T-helper 2 cell (primary cell): ENCODE data around the gene RGS4.
A peak's percentile ranks its signal among the peaks of the same experiment; 100 is the strongest.
"Not testable (repeated sequence)": the region's sequence is repeated elsewhere in the genome, so short reads cannot be mapped to it uniquely, and the experiment has no call there.

Source experiments
- DNase-seq, 5 experiments: peaks; one replicate each; pipeline versions ENCODE4 v3.0.0 to v3.0.0-alpha.2; 2012 to 2022

The RGS4 gene

DNA sequence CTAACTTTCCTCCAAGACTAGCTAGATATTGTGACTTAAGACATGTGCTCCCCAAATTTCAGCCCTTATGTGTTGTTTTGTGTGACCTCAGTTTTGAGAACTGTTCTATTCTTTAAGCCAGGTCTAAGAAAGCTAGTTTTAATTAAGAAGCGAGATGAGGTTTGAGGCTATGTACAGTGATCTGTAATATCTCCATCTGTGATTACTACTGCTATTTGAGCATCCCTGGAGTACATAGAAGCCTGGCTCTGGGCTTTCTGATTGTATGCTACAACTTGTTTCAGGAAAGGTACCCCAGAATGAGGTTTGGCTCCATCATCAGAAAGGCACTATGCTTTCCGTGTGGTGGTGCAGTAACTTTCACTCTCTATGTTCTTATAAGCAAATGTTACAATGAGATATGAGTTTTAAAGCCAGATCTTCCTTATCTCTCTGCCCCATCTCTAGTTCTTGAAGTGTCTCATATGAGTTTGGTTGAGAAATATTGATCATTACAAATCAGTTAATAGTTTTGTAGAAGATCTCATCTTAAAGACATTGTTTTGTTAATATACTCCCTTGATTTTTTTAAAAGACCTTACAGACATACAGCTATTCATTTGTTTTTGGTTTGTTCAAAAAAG, 605 bp downstream of the RGS4 start:
- DNase-seq, result no peak

DNA sequence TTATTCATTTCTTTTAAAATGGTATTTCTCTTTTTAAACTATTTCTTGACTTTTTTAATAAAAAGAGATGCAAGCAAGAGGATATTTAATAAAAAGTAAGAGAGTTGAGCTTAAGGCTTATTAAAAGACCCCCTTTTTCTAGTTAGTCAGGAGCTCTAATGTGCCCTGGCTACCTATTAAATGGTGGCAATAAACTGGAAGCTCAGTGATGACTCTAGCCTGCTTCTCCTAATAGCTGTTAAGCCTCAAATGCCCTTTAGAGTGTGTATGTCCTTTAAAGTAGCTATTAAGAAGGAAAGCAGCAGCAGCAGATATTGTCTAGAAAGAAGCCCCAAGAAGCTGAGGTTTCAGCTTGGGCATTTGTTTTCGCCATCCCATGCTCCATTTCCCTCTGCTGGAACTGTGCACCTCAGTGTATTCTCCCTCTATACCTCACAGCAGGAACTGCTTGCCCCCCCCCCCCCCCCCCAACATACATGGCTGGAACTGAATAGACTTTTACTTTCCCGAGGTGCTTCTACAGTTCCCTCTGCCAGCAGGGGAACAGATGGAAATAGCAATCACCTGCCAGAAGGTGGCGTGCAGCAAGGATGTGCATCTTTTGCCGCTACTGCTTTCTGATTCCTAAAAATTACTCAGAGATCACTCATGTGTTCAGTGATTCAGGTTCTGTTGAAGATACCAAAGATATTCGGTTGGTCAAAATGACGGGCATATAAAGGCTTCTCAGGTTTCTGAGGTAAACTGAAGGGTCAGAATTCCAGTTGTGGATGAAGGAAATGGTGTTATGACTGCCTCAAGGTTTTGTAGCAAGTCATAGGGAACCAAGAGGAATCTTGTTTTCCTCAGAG, 2.5 kb downstream of the RGS4 start:
- DNase-seq, result peak in 3 of 5 experiments; percentile 9 to 51 (median 14)

DNA sequence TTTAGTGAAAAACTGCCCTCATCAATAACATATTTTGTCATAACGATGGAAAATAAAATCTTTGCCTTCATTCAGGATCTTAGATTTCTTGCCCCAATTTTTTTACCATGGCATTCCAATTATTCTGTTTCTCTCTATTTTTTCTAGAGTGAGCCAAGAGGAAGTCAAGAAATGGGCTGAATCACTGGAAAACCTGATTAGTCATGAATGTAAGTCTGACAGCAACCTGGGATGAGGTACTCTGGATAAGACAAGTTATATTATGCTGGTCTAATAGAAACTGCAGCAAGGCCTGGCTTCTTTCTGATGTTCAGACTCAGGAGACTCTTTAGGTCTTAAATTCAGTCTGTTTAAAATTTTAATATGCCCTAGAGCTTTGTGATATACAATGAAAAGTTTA, 3.5 kb downstream of the RGS4 start:
- no peak for DNase-seq

GRCh38 chr1:163074004-163074403, 4.8 kb downstream of the RGS4 start:
- no peak for DNase-seq

DNA sequence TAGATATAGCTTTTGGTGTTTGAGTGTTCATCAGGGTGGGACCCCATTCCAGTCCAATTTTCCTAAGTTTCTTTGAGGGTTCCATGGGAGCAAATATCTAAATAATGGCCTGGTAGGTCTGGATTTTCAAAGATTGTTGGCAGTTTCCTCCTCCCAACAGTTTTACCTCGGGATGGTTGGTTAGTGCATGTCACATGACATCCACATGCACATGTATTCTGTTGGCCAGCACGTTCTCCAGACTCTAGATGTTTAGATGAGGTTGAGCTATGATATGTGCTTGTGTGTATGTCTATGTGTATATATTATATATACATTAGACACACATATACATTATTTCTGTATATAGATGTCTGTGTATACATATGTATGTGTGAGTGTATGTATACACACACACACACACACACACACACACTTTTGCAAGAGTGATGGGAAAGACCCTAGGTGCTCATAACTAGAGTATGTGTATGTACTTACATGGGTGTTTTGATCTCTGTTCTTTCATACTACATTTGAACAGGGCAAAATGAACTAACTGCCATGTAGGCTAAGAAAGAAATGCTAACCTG, 5.6 kb downstream of the RGS4 start:
- DNase-seq, result no peak

DNA sequence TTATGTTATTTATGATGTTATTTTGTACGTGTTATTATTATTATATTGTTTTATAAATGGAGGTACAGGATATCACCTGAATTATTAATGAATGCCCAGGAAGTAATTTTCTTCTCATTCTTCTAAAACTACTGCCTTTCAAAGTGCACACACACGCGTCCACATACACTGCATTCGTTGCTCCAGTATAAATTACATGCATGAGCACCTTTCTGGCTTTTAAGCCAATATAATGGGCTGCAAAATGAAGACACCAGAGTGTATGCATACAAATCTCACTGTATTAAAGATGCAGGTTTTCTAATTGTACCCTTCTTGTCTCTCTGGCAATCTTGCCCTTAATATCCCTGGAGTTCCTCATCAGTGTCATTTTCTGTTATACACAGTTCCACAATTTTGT, 6.9 kb downstream of the RGS4 start:
- DNase-seq, result no peak

- DNase-seq, result no peak
These were observed 7.3 kb downstream of the RGS4 start for GRCh38 chr1:163076446-163076845.

DNA sequence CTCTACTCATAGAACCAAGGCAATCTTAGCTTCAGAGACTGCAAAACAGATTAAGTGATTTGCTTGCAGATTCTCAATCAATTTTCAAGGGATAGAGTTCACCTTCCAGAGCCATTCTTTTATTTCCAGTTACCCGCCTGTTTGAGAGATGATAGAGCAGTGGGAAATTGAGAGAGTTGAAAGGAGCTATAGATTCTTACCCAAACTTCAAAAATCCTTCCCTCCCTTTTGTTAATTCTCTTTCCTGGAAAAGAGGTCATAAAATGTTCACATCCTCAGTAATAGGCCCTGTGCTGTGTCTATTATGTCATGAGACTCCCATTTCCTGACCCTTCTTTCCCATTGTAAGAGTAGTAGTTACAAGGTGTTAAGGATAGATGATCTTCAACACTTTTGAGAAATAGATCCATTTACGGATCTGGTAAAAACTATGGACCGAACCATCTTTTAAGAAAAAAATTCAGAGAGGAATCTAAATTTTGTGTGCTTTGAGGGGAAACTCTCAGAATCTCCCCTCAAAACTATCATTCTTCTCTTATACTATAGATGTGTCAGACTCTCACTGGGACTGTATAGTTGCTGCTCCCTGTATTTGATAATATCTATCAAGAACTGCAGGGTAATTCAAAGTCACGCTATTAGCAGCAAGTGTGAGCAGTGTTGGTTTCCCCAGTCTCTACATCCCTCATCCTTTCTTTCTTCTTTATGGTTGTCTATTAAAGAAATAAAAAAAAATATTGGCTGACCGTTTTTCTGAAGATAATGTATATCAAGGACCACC, 8.0 kb downstream of the RGS4 start:
- no peak for DNase-seq

DNA sequence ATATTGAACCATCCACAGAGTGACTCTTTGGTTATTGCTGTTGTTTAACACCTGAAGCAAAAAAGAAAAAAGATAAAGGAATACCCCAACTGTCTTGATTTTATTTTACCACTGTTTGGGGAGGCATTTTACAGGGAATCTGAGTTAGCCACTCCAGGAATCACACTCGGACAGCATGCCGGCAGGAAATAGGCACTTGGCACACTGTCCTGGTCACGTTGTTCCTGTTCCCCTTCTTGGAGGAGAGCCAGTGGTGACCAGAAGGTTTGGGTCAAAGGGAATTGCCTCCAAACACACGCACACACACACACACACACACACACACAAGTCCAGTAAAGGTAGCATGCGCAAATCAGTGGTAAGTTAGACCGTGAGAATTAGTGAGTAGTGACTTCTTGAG, 13.8 kb downstream of the RGS4 start:
- DNase-seq, result no peak

- DNase-seq, result no peak
These were observed 14.5 kb downstream of the RGS4 start for GRCh38 chr1:163083690-163084089.

DNA sequence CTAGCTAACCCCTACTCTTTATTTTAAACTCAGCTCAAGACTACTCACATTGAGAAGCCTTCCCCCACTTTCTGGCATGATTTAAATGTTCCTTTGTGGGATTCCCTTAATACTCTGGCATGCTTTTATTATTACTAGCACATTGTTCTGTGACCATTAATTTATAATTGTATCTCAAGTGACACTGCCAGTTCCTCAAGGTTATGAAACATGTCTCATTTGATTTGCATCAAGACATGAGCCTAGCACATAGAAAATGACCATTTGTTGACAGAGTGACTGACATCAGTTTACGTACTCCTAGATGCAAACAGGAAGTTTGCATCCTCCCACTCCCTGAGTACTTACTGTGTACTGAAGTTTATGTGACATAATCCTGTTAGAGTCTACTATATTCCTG, 15.2 kb downstream of the RGS4 start:
- no peak for DNase-seq

DNA sequence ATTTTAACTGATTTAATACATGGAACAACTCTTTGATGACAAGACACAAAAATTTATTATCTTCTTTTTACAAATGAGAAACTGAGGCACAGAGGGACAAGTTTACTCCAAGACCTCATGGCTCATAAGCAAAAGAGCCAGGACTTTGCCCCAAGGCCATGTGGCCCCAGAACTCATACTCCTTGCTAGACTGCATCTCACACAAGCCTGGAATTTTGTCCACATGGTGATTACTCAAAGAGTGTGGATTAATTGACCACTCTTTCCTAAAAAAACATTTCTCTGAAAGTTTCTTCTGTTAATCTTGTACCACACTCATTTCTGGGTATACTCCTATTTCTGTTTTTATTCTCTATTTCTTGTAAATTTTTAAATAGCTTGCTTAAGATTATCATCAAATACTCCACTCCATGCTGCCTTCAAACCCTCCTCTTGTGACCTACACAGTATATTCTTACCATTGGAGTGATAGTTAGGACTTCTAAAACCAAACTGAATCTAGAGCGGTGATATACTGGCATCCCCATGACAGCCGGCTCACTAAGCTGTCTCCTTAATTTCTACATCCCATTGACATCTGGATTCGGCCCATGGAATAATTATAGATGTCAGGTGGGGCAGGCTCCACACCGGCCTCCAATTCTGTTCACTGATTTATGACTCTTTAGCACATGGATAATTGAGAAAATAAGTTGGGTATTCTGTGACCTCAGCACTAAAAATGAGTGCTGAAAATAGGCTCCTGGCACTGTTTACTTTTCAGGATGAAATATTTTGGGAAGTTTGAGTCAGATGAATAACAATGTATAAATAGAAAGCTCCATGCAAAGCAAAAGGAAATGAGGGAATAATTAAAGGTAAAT, 16.1 kb downstream of the RGS4 start:
- DNase-seq, result no peak

- DNase-seq, result no peak
These were observed 16.7 kb downstream of the RGS4 start for GRCh38 chr1:163085904-163086268.

GRCh38 chr1:163089117-163089516, 20.0 kb downstream of the RGS4 start:
- DNase-seq, result not testable (repeated sequence)

DNA sequence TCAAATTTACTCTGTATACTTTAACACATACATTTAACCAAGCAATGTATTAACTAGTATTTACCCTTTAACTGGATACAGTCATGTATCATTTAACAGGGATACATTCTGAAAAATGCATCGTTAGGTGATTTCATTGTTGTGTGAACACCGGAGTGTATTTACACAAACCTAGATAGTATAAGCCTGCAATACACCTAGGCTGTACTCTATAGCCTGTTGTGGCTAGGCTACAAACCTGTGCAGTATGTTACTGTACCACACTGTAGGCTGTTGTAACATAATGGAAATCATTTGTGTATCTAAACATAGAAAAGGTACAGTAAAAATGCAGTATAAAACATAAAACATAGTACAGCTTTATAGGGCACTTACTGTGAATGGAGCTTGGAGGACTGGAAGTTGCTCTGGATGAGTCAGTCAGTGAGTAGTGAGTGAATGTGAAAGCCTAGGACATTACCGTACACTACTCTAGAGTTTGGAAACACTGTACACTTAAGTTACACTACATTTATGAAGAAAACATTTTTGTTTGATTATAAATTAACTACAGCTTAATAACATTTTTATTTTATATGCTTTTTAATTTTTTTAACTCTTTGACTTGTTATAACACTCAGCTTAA, 21.3 kb downstream of the RGS4 start:
- no peak for DNase-seq

DNA sequence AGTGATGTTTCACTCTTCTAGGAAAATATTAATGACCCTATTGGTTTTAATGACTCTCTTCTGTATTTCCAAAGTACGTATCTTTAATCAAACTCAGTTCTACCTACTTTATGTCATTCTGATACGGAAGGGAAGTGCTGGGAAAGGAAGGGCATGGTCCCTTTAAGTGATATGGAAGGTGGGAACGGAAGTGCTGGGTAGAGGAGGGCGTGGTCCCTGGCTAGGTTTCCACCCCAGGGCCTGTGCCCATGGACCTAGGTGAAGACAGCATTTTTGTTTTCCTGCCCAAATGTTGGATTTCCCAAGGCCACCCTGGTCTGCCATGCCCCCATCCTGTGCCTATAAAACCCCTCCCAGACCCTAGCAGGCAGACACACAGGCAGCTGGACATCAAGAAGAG, 24.0 kb downstream of the RGS4 start:
- no peak for DNase-seq

DNA sequence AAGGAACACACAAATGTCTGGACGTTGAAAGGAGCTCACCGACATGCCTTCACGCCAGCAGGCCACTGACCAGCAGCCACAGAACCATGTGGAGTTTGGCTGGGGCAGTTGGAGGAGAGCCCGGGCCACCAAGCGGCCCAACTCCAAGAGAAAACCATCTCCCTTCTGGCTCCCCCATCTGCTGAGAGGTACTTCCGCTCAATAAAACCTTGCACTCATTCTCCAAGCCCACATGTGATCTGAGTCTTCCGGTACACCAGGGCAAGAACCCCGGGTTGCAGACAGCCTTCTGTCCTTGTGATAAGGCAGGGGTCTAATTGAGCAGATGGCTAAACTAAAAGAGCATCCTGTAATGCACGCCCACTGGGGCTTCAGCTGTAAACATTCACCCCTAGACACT, 24.4 kb downstream of the RGS4 start:
- DNase-seq, result no peak

DNA sequence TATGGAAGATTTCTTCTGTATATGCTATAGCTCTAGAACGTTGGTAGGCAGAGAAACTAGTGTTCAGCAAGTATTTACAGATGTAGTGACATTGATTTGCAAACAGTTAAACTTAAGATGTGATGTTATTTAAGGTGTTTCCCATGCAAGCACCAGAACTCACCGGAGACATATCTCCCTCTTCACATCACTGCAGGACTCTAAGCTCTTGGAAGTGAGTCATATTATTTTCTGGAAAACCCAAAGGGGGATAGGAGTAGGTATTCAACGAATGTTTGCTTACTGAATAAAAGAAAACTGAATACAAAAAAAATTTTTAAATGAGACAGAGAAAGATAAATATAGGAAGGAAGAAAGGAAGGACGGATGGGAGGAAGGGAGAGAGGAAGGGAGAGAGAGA, 25.0 kb downstream of the RGS4 start:
- DNase-seq, result no peak

- DNase-seq, result no peak
These were observed 25.4 kb downstream of the RGS4 start for GRCh38 chr1:163094589-163094988.

DNA sequence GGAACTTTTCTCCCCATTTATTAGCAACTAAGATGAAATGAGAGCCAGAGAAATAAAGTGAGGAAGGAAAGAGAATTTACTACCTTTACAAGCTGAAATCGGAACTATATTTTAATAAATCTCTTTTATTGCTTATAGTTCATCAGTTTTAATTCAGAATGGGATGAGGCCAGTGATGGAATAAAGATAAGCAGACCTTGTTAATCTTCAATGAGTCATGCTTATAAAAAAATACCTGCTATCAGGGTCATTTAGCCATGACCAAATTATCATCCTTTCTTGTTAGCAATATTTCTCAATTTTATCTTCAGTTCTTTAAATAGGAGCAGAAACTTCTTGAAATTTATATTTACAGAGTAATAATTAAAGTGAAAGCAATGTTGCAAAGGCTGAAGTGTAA, 26.1 kb downstream of the RGS4 start:
- no peak for DNase-seq

- DNase-seq, result no peak
These were observed 33.4 kb downstream of the RGS4 start for GRCh38 chr1:163102590-163102989.
